Brain microvascular endothelial cell (primary cell): Measurements from ENCODE around the gene ATP6V0A4.
A peak's percentile ranks its signal among the peaks of the same experiment; 100 is the strongest.

Experiments
- DNase-seq: peaks from one replicate; pipeline ENCODE4 v3.0.0-alpha.2; 2020
- H3K27ac ChIP-seq: fragments of 250-450 bp; sonication (Bioruptor Pico); 2 replicates; pipeline ENCODE4 v1.5.1; 2020; ENCODE audit warnings: mild to moderate bottlenecking, moderate library complexity
- H3K27me3 ChIP-seq: fragments of 250-450 bp; sonication (Bioruptor Pico); replicated peaks from 2 replicates; pipeline ENCODE4 v1.5.1; 2020; ENCODE audit warnings: mild to moderate bottlenecking
- H3K36me3 ChIP-seq: fragments of 250-450 bp; sonication (Bioruptor Pico); replicated peaks from 2 replicates; pipeline ENCODE4 v1.5.1; 2020; ENCODE audit warnings: mild to moderate bottlenecking
- H3K4me3 ChIP-seq: 2 replicates; pipeline ENCODE4 v1.5.1; 2011; ENCODE audit warnings: low read depth, mild to moderate bottlenecking, control low read depth, low read length, moderate library complexity
- in situ Hi-C: cut with HindIII; loops from 2 replicates; pipeline ENCODE4 v1.10.0; 2017; ENCODE audit warnings: low sequenced_read_pairs, low pct_ligation_motif_present
- TF ChIP-seq, protein P1 (sequence below): IDR thresholded peaks from 2 replicates; pipeline ENCODE4 v1.5.1; 2011; ENCODE audit warnings: low read depth, mild to moderate bottlenecking, moderate library complexity, low read length, control low read depth, inconsistent platforms; ENCODE audit errors: missing control alignments

ATP6V0A4 gene

DNA sequence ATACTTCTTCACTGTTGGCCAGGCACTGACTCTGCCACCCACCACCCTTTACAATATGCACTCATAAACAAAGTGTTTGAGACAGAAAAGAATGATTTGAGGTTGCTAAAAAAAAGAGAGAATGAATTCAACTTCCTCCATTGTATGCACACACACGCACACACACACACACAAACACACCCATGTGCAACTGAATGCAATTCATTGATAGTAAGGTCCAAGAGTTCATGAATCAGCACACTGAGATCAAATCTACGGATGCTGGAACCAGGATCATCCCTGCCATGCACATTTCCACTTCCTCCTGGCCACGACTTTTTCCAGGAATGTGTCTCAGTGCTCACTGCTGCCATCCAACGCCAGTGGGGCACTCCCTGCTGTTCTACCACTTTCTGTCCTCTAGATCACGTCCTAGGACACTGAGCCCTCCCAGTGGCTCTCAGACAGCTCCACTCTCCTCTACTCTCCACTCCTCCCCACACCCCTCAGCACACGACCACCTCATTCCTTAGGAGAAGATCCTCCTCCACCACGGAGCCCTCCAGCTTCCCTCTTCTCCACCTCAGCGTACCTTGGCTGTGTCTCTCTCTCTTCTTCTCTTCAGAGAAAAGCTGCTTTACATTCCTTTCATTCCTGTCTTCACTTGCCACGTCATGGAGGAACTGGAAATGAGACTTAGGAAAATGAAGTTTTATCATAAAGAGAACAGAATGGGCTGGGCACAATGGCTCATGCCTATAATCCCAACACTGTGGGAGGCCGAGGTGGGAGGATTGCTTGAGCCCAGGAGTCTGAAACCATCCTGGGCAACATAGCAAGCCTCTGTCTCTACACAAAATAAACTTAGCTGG lies 12.2 kb downstream of the ATP6V0A4 start:
- Histone ChIP-seq H3K27ac (no peak overlapping the region), H3K27me3 (no peaks in the 10 kb centered on the region), H3K36me3 (no peaks in the 10 kb centered on the region), H3K4me3 (no peak overlapping the region)
- DNase-seq = peak; percentile 17
- TF ChIP-seq, protein P1, sequence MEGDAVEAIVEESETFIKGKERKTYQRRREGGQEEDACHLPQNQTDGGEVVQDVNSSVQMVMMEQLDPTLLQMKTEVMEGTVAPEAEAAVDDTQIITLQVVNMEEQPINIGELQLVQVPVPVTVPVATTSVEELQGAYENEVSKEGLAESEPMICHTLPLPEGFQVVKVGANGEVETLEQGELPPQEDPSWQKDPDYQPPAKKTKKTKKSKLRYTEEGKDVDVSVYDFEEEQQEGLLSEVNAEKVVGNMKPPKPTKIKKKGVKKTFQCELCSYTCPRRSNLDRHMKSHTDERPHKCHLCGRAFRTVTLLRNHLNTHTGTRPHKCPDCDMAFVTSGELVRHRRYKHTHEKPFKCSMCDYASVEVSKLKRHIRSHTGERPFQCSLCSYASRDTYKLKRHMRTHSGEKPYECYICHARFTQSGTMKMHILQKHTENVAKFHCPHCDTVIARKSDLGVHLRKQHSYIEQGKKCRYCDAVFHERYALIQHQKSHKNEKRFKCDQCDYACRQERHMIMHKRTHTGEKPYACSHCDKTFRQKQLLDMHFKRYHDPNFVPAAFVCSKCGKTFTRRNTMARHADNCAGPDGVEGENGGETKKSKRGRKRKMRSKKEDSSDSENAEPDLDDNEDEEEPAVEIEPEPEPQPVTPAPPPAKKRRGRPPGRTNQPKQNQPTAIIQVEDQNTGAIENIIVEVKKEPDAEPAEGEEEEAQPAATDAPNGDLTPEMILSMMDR = peak; percentile 8
- in situ Hi-C loops = no loop called here

DNA sequence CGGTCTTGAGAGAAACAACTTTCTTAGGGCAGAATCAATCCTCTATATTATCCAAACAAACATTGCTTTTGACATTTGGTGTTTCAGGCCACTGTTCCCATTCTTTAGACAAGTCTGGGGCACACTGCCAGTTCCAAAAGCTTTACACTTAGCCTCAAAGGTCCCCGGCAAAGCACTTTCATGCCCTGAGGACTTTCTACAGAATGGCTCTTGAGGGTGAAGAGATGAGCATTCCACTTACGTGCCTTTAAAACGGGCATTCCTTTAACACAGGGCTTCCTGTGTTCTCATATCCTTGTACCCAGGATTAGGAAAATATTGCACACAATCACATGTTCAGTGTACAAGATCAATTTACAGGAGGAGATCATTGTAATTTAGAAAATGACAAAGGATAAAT lies 13.3 kb downstream of the ATP6V0A4 start:
- TF ChIP-seq, protein P1 = no peak
- DNase-seq = no peak
- H3K27me3 ChIP-seq = no peaks in the 10 kb centered on the region
- no peak overlapping the region for H3K4me3 ChIP-seq
- H3K36me3 ChIP-seq = no peaks in the 10 kb centered on the region
- H3K27ac ChIP-seq = no peak overlapping the region
- in situ Hi-C loops = no loop called here

DNA sequence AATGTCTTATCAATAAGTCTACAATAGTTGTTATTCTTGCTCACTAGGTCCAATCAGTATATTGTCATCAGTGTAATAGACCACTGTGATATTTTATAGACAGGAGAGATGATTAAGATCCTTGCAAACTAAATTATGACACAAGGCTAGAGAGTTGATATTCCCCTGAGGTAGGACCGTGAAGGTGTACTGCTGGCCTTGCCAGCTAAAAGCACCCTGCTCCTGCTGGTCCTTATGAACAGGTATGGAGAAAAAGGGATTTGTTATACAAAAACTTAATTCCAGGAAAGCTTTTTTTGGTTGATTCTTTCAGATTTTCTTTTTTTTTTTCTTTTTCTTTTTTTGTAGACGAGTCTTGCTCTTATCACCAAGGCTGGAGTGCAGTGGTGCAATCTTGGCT lies 17.0 kb downstream of the ATP6V0A4 start:
- TF ChIP-seq, protein P1 = no peak
- no peak for DNase-seq

DNA sequence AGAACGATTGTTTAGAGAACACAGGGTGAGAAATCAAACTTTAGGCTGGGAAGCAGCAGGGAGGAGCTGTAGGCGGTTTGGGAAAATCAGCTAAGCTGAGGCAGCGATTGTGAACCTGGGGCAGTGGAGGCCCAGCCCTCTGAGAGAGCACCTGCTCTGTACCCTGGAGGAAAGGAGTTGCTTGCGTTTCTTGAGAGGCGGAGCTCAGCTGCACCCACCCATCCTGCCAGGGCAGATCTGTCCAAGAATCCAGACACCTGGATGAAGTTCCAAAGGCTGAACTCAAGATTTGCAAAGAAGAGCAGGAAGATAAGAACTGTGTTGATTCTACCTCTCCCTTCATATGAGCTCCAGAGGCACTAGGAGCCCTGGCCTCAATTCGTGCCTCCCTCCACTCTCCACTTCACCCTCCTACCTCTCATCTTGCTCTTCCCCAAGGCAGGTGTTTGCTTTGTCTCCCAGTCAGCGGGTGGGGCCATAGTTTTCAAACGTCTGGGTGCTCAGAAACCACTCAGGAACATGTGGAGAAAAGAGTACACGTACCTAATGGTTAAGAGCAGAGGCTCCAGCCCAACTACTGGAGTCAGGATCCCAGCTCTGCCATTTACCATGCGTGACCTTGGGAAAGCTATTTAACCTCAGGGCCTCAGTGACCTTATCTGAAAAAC lies 21.7 kb downstream of the ATP6V0A4 start:
- Histone ChIP-seq H3K36me3 (no peaks in the 10 kb centered on the region), H3K27ac (no peak overlapping the region), H3K27me3 (no peaks in the 10 kb centered on the region), H3K4me3 (no peak overlapping the region)
- TF ChIP-seq, protein P1 = no peak
- no peak for DNase-seq
- in situ Hi-C loops = no loop called here

More for the DNA sequence above, 17.0 kb downstream of the ATP6V0A4 start:
- H3K27ac ChIP-seq = no peak overlapping the region
- H3K4me3 ChIP-seq = no peak overlapping the region
- in situ Hi-C loops = no loop called here
- no peaks in the 10 kb centered on the region for H3K36me3 ChIP-seq
- H3K27me3 ChIP-seq = no peaks in the 10 kb centered on the region

DNA sequence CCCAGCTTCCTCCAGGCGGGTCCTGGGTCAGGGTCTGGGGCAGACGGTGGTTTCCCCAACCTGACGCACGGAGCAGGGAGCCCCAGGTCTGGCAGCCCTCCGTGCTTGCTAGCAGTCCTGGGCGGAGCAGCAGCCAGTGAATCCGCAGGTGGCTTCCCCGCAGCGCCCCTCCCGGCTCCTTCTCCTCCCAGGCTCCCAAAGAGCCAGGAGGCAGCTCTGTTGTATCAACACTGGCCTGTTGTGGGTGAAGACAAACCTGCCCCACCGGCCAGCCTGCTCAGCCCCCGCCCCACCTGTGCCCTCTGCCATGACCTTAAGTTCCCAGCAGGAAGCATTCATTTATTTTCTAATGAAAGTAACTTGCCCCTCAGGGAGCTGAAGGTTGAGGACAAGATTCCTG lies 24.2 kb downstream of the ATP6V0A4 start:
- in situ Hi-C loops = no loop called here
- H3K27ac ChIP-seq = no peak overlapping the region
- H3K36me3 ChIP-seq = no peaks in the 10 kb centered on the region
- no peak for DNase-seq
- no peak overlapping the region for H3K4me3 ChIP-seq
- TF ChIP-seq, protein P1 = no peak
- H3K27me3 ChIP-seq = no peaks in the 10 kb centered on the region
